CD1c-positive myeloid dendritic cell (primary cell): Measurements from ENCODE around the gene TRMT61A.
"Not testable (repeated sequence)": the region's sequence is repeated elsewhere in the genome, so short reads cannot be mapped to it uniquely, and the experiment has no call there.

Experiments
- DNase-seq: peaks from one replicate; pipeline ENCODE4 v3.0.0-alpha.2; 2016; ENCODE audit errors: extremely low spot score

TRMT61A gene

DNA sequence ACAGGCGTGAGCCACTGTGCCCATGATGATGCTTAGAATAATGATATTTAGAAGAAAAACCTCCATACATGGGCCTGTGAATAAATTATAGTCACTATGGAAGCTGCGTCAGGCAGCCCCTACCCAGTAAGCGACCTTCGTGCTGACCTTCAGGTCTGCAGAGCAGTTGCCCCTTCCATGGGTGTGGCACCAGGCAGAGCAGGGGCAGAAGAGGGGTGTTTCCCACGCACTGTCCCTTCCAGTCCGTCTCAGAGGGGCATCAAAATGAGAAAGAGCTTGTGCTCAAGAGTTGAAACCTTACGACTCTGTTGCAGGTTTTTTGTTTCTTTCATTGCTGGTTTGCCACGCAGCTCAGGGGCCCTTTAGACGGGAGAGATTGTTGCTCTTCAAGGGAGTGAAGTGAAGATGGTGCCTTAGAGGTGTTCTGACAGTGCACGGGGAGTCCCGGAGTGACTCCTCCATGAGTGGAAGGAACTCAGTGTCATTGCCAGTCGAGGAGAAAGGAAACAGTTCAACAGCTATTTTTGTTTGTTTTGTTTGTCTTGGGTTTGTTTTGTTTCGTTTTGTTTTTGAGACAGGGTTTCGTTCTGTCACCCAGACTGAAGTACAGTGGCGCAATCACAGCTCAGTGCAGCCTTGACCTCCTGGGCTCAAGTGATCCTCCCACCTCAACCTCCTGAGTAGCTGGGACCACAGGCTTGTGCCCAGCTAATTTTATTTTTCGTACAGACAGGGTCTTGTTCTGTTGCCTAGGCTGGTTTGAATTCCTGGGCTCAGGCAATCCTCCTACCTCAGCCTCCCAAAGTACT, 20.3 kb upstream of the TRMT61A start:
- no peak for DNase-seq

- no peak for DNase-seq
Observed at GRCh38 chr14:103509864-103510723, 18.9 kb upstream of the TRMT61A start.

GRCh38 chr14:103510724-103511693, 18.0 kb upstream of the TRMT61A start:
- no peak for DNase-seq

DNA sequence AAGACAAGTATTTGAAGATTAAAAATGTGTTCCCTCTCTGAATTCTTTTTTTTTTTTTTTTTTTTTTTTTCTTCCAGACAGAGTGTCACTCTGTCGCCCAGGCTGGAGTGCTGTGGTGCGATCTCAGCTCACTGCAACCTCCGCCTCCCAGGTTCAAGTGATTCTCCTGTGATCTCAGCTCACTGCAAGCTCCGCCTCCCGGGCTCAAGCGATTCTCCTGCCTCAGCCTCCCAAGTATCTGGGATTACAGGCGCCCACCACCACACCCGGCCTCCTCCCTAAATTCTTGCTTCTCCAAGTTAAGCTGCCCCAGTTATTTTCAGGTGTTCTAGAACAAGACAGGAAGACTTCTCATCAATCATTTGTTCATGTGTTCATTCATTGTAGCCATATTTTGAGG, 16.8 kb upstream of the TRMT61A start:
- not testable (repeated sequence) for DNase-seq

- DNase-seq = peak; percentile 78
Observed at GRCh38 chr14:103512701-103513611, 16.0 kb upstream of the TRMT61A start.

- DNase-seq = no peak
Observed at GRCh38 chr14:103514596-103515421, 14.2 kb upstream of the TRMT61A start.

- no peak for DNase-seq
Observed at GRCh38 chr14:103516426-103517173, 12.4 kb upstream of the TRMT61A start.

DNA sequence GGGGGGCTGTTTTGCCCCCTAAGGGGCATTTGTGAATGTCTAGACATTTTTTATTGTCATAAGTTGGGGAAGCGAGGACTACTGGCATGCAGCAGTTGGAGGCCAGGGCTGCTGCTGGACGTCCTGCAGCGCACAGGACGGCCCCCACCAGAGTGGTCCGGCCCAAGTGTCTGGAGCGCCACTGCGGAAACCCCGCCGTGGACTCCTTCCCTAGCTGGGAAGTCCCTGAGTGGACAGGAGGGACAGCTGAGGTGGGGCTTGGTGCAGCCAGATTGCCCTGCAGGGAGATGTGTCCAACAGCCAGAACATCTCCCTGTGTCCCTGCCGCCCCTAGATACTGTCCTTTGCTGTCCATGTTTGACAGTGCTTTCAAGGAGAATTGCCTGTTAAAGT, 11.8 kb upstream of the TRMT61A start:
- no peak for DNase-seq

- no peak for DNase-seq
Observed at GRCh38 chr14:103517721-103518421, 11.1 kb upstream of the TRMT61A start.

DNA sequence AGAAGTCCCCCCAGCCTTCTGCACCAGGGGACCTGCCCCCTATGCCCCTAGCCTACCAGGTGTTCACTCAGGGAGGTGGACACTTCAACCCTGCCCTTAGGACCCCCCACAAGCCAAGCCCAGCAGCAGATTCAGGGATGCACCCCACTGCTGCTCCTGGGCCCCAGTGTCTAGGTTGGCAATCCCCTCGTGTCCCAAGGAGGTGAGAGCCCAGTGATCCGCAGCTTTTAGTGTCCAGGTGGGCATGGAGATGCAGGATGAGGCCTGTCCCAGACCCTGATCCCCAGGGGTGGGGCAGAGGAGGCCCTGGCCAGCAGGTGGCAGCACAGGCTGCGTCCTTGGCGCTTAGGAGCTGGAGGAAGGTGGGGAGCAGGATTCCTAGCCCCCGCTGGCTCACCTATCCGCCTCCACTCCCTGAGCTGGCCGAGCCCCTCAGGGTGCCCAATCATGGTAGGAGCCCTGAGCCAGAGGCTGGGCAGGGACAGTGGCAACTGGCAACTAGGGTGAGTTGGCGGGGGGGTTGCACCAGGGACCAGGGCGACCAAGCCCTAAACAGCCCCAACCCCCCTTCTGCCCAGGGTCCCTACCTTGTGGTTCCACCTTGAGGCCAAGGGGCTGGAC, 10.5 kb upstream of the TRMT61A start:
- DNase-seq = peak; percentile 51

DNA sequence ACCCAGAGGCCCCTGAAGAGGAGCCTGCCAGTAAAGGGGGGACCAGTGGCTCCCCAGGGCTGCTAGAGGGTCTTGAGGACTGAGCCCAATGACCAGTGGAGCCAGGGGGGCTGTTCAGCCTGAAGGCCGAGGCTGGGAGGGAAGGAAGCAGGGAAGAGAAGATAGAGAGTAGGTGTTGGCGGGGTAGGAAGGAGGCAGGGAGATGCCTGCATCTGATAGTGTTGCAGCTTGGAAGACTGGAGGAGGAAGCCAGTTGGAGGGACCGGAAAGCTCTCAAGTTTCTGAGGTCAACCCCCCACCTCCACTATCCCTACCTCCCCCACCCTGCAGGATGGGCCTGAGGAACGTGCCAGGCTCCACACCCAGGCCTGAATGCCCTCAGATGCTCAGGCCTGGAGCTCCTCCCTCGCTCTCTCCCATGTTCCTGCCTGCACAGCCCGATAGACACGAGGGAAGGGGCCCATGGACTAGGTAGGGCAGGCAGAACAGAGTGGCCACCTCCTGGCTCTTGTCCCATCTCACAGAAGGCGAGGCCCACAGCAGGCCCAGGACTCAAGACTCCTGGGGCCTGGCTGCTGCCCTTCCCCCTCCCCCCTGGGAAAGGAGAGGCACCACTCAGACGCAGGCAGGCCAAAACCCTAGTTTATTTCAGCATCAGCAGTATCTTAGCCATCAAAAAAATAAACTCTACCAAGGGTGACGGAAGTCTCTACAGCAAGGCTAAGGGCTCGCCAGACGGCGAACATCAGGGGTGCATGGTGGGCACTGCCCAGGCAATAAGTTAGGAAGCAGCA, 9.8 kb upstream of the TRMT61A start:
- no peak for DNase-seq

DNA sequence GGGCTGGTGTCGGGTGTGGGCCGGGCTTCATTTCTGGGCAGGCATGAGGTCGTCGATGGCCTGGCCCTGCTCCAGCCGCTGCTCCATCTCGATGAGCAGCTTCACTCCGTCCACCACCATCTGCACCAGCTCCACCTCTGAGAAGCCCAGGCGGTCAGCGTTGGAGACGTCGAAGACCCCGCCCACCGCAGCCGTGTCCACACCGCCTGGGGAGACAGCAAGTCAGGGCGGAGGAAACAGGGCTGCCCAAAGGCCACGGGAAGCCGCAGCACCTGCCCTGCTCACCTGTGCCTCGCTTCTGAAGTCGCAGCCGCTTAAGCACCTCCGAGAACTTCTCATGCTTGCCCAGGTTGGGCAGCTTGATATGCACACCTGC, 9.2 kb upstream of the TRMT61A start:
- no peak for DNase-seq

DNA sequence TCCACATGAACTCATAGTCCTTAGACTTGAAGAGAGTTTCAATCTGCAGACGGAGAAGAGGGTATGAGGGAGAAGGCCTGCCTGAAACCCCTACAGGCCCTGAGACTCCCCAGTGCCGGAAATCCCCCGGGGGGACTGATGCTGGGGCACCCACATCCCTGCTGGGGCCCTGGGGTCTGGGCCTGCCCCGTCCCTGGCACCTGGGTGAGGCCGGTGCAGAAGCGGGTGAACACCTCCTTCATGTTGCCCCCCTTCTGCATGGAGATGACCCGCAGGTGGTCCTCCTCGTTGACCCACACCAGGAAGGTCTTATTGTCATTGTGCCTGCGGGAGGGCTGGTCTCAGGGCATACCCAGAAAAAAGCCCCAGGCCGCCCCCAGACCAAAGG, 8.7 kb upstream of the TRMT61A start:
- no peak for DNase-seq

GRCh38 chr14:103520657-103521437, 8.1 kb upstream of the TRMT61A start:
- peak; percentile 89 for DNase-seq

DNA sequence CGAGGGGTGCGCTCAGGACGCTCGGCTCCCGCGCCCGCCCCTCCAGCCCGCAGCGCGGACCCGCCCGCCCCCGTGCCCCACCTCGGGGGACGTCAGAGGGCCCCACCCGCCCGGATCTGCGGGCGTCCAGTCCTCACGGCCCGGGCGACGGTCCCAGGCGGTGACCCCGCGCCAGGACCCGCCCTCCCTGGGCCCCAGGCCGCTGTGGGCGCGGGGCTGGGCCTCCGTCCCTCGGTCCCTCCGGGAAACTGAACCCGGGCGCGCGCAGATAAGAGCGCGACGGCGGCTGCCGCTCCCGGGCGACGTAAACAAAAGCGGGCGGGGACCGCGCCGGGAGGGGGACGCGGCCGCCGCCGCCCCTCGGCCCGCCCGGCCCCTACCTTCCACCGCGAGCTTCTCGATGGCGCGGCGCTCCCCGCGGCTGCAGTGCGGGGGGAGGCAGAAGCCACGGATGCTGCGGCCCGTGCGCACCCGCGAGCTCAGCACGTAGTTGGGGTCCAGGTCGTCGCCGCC, 7.5 kb upstream of the TRMT61A start:
- no peak for DNase-seq

GRCh38 chr14:103521951-103522563, 6.9 kb upstream of the TRMT61A start:
- DNase-seq = peak; percentile 17
